HepG2 (cell line): ENCODE measurements around the gene MTA1. TPM values are rescaled to one million over a fixed set of nuclear protein-coding genes. Genes with fewer than 3 reads are reported as not detected.
A peak's percentile ranks its signal among the peaks of the same experiment; 100 is the strongest.

ENCODE experiments used
- HNRNPH1 ChIP-seq: fragments of 200-400 bp; formaldehyde crosslinking; optimal IDR thresholded peaks from 2 replicates; pipeline ENCODE3; 2017; ENCODE audit warnings: mild to moderate bottlenecking, low read depth, low read length
- HOMEZ ChIP-seq: IDR thresholded peaks from 2 replicates; pipeline ENCODE4 v1.6.1; 2016; ENCODE audit warnings: low read depth
- MEIS2 ChIP-seq: sonication (generic); formaldehyde crosslinking; IDR thresholded peaks from 2 replicates; pipeline ENCODE4 v1.9.0; 2021; ENCODE audit warnings: mild to moderate bottlenecking, missing genetic modification reagents
- MYC ChIP-seq: sonication (generic); formaldehyde crosslinking; IDR thresholded peaks from 2 replicates; pipeline ENCODE4 v1.9.0; 2021; ENCODE audit warnings: missing genetic modification reagents, borderline replicate concordance
- NFKB2 ChIP-seq: sonication (generic); formaldehyde crosslinking; IDR thresholded peaks from 2 replicates; pipeline ENCODE4 v1.4.0; 2020; ENCODE audit warnings: missing genetic modification reagents, borderline replicate concordance
- NFRKB ChIP-seq: fragments of 450-650 bp; IDR thresholded peaks from 2 replicates; pipeline ENCODE4 v1.6.1; 2017
- NONO ChIP-seq, 2 experiments: fragments of 450-650 bp in 1 of 2; sonication (generic) in 1 of 2; formaldehyde crosslinking in 1 of 2; IDR thresholded peaks in 1 of 2; conservative IDR thresholded peaks in 1 of 2; 2 replicates each; pipeline versions ENCODE4 v1.6.1 to v1.8.0; 2017 to 2022; ENCODE audit warnings: mild to moderate bottlenecking in 1 of 2, missing genetic modification reagents in 1 of 2, moderate library complexity in 1 of 2
- PITX1 ChIP-seq: sonication (generic); formaldehyde crosslinking; IDR thresholded peaks from 2 replicates; pipeline ENCODE4 v1.5.1; 2020; ENCODE audit warnings: mild to moderate bottlenecking, missing genetic modification reagents
- RBFOX2 ChIP-seq: fragments of 200-400 bp; formaldehyde crosslinking; IDR thresholded peaks from 2 replicates; pipeline ENCODE4 v1.6.1; 2017; ENCODE audit warnings: low read depth, mild to moderate bottlenecking, low read length
- SOX6 ChIP-seq, 2 experiments: fragments of 450-650 bp in 1 of 2; sonication (generic) in 1 of 2; formaldehyde crosslinking in 1 of 2; IDR thresholded peaks; 2 replicates each; pipeline versions ENCODE4 v1.4.0 to v1.6.1; 2017 to 2020; ENCODE audit warnings: antibody characterized with exemption in 1 of 2, mild to moderate bottlenecking in 1 of 2, missing genetic modification reagents in 1 of 2
- SPEN ChIP-seq: sonication (generic); formaldehyde crosslinking; IDR thresholded peaks from 2 replicates; pipeline ENCODE4 v1.5.1; 2020; ENCODE audit warnings: low read depth, mild to moderate bottlenecking, missing genetic modification reagents
- TAF1 ChIP-seq: sonication (generic); formaldehyde crosslinking; IDR thresholded peaks from 2 replicates; pipeline ENCODE4 v1.4.0; 2020; ENCODE audit warnings: missing genetic modification reagents
- THAP8 ChIP-seq: sonication (generic); formaldehyde crosslinking; IDR thresholded peaks from 2 replicates; pipeline ENCODE4 v1.5.1; 2020; ENCODE audit warnings: missing genetic modification reagents, mild to moderate bottlenecking, borderline replicate concordance
- TRAFD1 ChIP-seq: sonication (generic); formaldehyde crosslinking; IDR thresholded peaks from 2 replicates; pipeline ENCODE4 v1.5.1; 2020; ENCODE audit warnings: missing genetic modification reagents, mild to moderate bottlenecking, borderline replicate concordance
- XBP1 ChIP-seq: sonication (generic); formaldehyde crosslinking; IDR thresholded peaks from 2 replicates; pipeline ENCODE4 v1.5.0; 2020; ENCODE audit warnings: missing genetic modification reagents
- ZGPAT ChIP-seq: IDR thresholded peaks from 2 replicates; pipeline ENCODE4 v1.6.1; 2016; ENCODE audit warnings: mild to moderate bottlenecking
- ZNF143 ChIP-seq: sonication (generic); formaldehyde crosslinking; IDR thresholded peaks from 2 replicates; pipeline ENCODE4 v1.4.0; 2020; ENCODE audit warnings: missing genetic modification reagents
- ZNF275 ChIP-seq: sonication (generic); formaldehyde crosslinking; IDR thresholded peaks from 2 replicates; pipeline ENCODE4 v1.8.0; 2022; ENCODE audit warnings: missing genetic modification reagents, mild to moderate bottlenecking, inconsistent platforms, borderline replicate concordance
- ZNF333 ChIP-seq: sonication (generic); formaldehyde crosslinking; IDR thresholded peaks from 2 replicates; pipeline ENCODE4 v1.4.0; 2020; ENCODE audit warnings: mild to moderate bottlenecking, missing genetic modification reagents, borderline replicate concordance
- ZSCAN31 ChIP-seq: sonication (generic); formaldehyde crosslinking; IDR thresholded peaks from 2 replicates; pipeline ENCODE4 v1.5.0; 2020; ENCODE audit warnings: low read depth, mild to moderate bottlenecking, missing genetic modification reagents
- polyA plus RNA-seq, 8 experiments: library from polyadenylated mRNA; depleted of rRNA in 3 of 8; stranded (reverse) in 7 of 8; unstranded in 1 of 8; fragments of >200 nt; fragmentation: Illumina TruSeq in 4 of 8; extraction: Trizol in 4 of 8; gene quantifications; 2 replicates each; pipeline versions ENCODE4 v1.2.1 to v1.2.3, GENCODE V29; 2011 to 2016; ENCODE audit warnings: low read depth in 4 of 8, missing spikeins in 1 of 8, mixed read lengths in 1 of 8; ENCODE audit not compliant: insufficient read depth in 1 of 8
- total RNA-seq, 5 experiments: library from RNA; depleted of rRNA; stranded (reverse); fragments of >200 nt; fragmentation: Illumina TruSeq; extraction: Trizol; gene quantifications; 2 replicates each; pipeline ENCODE4 v1.2.3, GENCODE V29; 2016; ENCODE audit warnings: low read depth in 1 of 5

MTA1 gene
- total and polyA plus RNA-seq, 2 of the 13 experiments (the other 11 are each of a cell fraction or from before 2014, with no cell fraction given) = 35.2 to 85.8 TPM

- peak; percentile 7; the same call in 1 of the 2 replicates for TF ChIP-seq ZGPAT (CRISPR knock-in tag)
- TF ChIP-seq THAP8 (CRISPR knock-in tag) = no peak
- 0 out of 2 replicates have a peak, but pooled peaks have one; percentile 30 for TF ChIP-seq PITX1
- TF ChIP-seq TRAFD1 (CRISPR knock-in tag) = peak; percentile 57; the same call in 1 of the 2 replicates
- TF ChIP-seq ZNF275 = 0 out of 2 replicates have a peak, but pooled peaks have one; percentile 15
- peak; percentile 39; the same call in 1 of the 2 replicates for TF ChIP-seq TAF1 (CRISPR knock-in tag)
- TF ChIP-seq SPEN (CRISPR knock-in tag) = peak; percentile 53; the same call in 1 of the 2 replicates
- peak; percentile 50; the same call in 1 of the 2 replicates for TF ChIP-seq ZNF333
- peak; percentile 35; the same call in 1 of the 2 replicates for TF ChIP-seq RBFOX2
- TF ChIP-seq HOMEZ = no peak
- no peak for TF ChIP-seq NONO (IDR thresholded peaks at IDR 0.05)
- TF ChIP-seq NONO (CRISPR knock-in tag; conservative IDR thresholded peaks at IDR 0.05) = peak; percentile 46; the same call in 1 of the 2 replicates
- TF ChIP-seq XBP1 (CRISPR knock-in tag) = no peak
- peak; percentile 54 for TF ChIP-seq MYC (CRISPR knock-in tag)
- TF ChIP-seq MEIS2 (CRISPR knock-in tag) = 0 out of 2 replicates have a peak, but pooled peaks have one; percentile 40
- TF ChIP-seq SOX6 (IDR thresholded peaks at IDR 0.05) = no peak
- peak; percentile 30; the same call in 1 of the 2 replicates for TF ChIP-seq SOX6 (CRISPR knock-in tag; IDR thresholded peaks at IDR 0.05)
- peak; percentile 32; the same call in 1 of the 2 replicates for TF ChIP-seq NFKB2 (CRISPR knock-in tag)
- no peak for TF ChIP-seq NFRKB
- TF ChIP-seq HNRNPH1 = no peak
- 0 out of 2 replicates have a peak, but pooled peaks have one; percentile 51 for TF ChIP-seq ZSCAN31 (CRISPR knock-in tag)
- TF ChIP-seq ZNF143 (CRISPR knock-in tag) = no peak
Measured at GRCh38 chr14:105489542-105490266, 70.1 kb downstream of the MTA1 start (continued).
